Mesothelial cell of epicardium (in vitro differentiated cells): ENCODE measurements around the gene SLCO1C1. TPM values are rescaled to one million over a fixed set of nuclear protein-coding genes. Genes with fewer than 3 reads are reported as not detected.
"Not testable (repeated sequence)": the region's sequence is repeated elsewhere in the genome, so short reads cannot be mapped to it uniquely, and the experiment has no call there.

Source experiments
- DNase-seq, 2 experiments: peaks; one replicate each; pipeline ENCODE4 v3.0.0; 2021; ENCODE audit warnings: low spot score in 2 of 2; ENCODE audit not compliant: unreplicated experiment in 2 of 2
- H3K27ac Mint-ChIP-seq: 2 replicates; pipeline ENCODE4 v1.8.0; 2021; ENCODE audit warnings: mixed read lengths
- H3K27me3 Mint-ChIP-seq: 2 replicates; pipeline ENCODE4 v1.8.0; 2021; ENCODE audit warnings: low read depth, mixed read lengths
- H3K36me3 Mint-ChIP-seq: 2 replicates; pipeline ENCODE4 v1.8.0; 2021; ENCODE audit warnings: mixed read lengths
- H3K4me1 Mint-ChIP-seq: 2 replicates; pipeline ENCODE4 v1.8.0; 2021; ENCODE audit warnings: mixed read lengths
- H3K4me3 Mint-ChIP-seq: 2 replicates; pipeline ENCODE4 v1.8.0; 2021; ENCODE audit warnings: mild to moderate bottlenecking, moderate library complexity, mixed read lengths
- H3K9me3 Mint-ChIP-seq: 2 replicates; pipeline ENCODE4 v1.8.0; 2021; ENCODE audit warnings: mixed read lengths
- CTCF ChIP-seq: fragments of 200-600 bp; sonication (generic); IDR thresholded peaks from one replicate; pipeline ENCODE4 v1.5.0; 2021; ENCODE audit warnings: antibody characterized with exemption; ENCODE audit not compliant: unreplicated experiment
- total RNA-seq: library from RNA; stranded (reverse); gene quantifications from 3 replicates; pipeline ENCODE4 v1.2.1, GENCODE V29; 2021

SLCO1C1 gene
- total RNA-seq, 1 donor from 2014 or later = 0.58 TPM

DNA sequence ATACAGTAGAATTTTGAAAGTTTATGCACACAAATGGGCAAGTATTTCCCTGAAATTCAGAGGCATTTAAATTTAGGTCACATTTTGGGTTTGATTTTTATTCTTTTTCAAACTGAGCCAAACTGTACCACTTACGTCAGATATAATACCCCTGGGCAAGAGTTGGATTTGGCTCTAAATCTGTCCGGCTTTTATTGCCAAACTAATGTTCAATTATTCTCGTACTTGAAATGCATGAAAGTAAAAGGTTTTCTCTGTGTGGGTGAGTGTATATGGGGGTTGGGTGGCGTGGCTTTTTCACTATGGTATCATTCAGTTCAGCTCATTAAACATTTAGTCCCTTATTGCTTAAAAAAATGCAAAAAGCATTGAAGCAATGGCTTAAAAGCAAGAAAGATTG is 55.9 kb downstream of the SLCO1C1 start:
- Mint-ChIP-seq H3K4me3 (no peak overlapping the region), H3K9me3 (no peaks in the 10 kb centered on the region), H3K4me1 (no peaks in the 10 kb centered on the region), H3K36me3 (no peaks in the 10 kb centered on the region), H3K27me3 (no peaks in the 10 kb centered on the region), H3K27ac (no peak overlapping the region)
- TF ChIP-seq CTCF = no peak
- no peak for DNase-seq

- Mint-ChIP-seq H3K4me1 (no peaks in the 10 kb centered on the region), H3K27me3 (no peaks in the 10 kb centered on the region), H3K27ac (no peak overlapping the region), H3K4me3 (no peak overlapping the region), H3K36me3 (no peaks in the 10 kb centered on the region), H3K9me3 (peaks cover 35% of the 10 kb centered on the region)
- TF ChIP-seq CTCF = no peak
- no peak for DNase-seq
Observed at GRCh38 chr12:20777420-20777819, 82.3 kb downstream of the SLCO1C1 start.

- H3K36me3 Mint-ChIP-seq = no peaks in the 10 kb centered on the region
- no peak for TF ChIP-seq CTCF
- peaks cover 38% of the 10 kb centered on the region for H3K9me3 Mint-ChIP-seq
- H3K27me3 Mint-ChIP-seq = no peaks in the 10 kb centered on the region
- H3K27ac Mint-ChIP-seq = no peak overlapping the region
- no peaks in the 10 kb centered on the region for H3K4me1 Mint-ChIP-seq
- H3K4me3 Mint-ChIP-seq = no peak overlapping the region
- DNase-seq = no peak
Observed at GRCh38 chr12:20778969-20779368, 83.8 kb downstream of the SLCO1C1 start.

- not testable (repeated sequence) for H3K4me3 Mint-ChIP-seq, H3K27me3 Mint-ChIP-seq, H3K4me1 Mint-ChIP-seq, DNase-seq, H3K36me3 Mint-ChIP-seq, H3K27ac Mint-ChIP-seq
- peaks cover 42% of the 10 kb centered on the region for H3K9me3 Mint-ChIP-seq
Observed at GRCh38 chr12:20779971-20780370, 84.8 kb downstream of the SLCO1C1 start.

GRCh38 chr12:20783796-20784357 is 88.7 kb downstream of the SLCO1C1 start:
- not testable (repeated sequence) for DNase-seq, H3K36me3 Mint-ChIP-seq, H3K4me3 Mint-ChIP-seq, H3K27me3 Mint-ChIP-seq, H3K4me1 Mint-ChIP-seq, H3K27ac Mint-ChIP-seq
- peaks cover 46% of the 10 kb centered on the region for H3K9me3 Mint-ChIP-seq

DNA sequence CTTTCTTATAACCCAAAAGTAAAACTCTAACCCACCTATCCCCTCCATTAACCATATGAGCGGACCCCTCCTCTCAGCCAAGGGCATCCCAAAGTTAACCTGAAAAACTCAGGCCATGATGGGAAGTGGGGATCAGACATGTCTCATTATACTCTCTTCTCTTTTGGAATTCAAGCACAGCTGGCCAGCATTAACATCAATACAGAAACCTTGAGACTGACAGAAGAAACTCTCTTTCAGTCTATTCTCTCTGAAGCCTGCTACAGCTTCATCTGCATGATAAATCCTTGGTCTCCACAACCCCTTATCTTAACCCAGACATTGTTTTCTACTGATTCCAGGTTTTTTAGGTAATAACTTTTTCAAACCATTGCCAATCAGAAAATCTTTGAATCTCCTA is 97.8 kb downstream of the SLCO1C1 start:
- H3K4me3 Mint-ChIP-seq = no peak overlapping the region
- no peak for DNase-seq
- no peaks in the 10 kb centered on the region for H3K27me3 Mint-ChIP-seq
- H3K4me1 Mint-ChIP-seq = no peaks in the 10 kb centered on the region
- no peaks in the 10 kb centered on the region for H3K36me3 Mint-ChIP-seq
- H3K9me3 Mint-ChIP-seq = peaks cover 10% of the 10 kb centered on the region
- no peak overlapping the region for H3K27ac Mint-ChIP-seq
- no peak for TF ChIP-seq CTCF

- H3K4me3 Mint-ChIP-seq = no peak overlapping the region
- H3K36me3 Mint-ChIP-seq = no peaks in the 10 kb centered on the region
- TF ChIP-seq CTCF = peak; percentile 25
- H3K4me1 Mint-ChIP-seq = no peaks in the 10 kb centered on the region
- no peak overlapping the region for H3K27ac Mint-ChIP-seq
- DNase-seq = no peak
- peaks cover 3% of the 10 kb centered on the region for H3K27me3 Mint-ChIP-seq
- H3K9me3 Mint-ChIP-seq = no peaks in the 10 kb centered on the region
Observed at GRCh38 chr12:20798554-20798953, 103.4 kb downstream of the SLCO1C1 start.
